Fibroblast of lung (primary cell): ENCODE measurements around the gene DPH5. TPM values are rescaled to one million over a fixed set of nuclear protein-coding genes. Genes with fewer than 3 reads are reported as not detected.

Source experiments
- DNase-seq, 2 donors: peaks; one replicate each; pipeline versions ENCODE4 v3.0.0 to v3.0.0-alpha.2; 2010; ENCODE audit warnings: low read depth in 2 of 2
- H2AFZ ChIP-seq: 2 replicates; pipeline ENCODE4 v1.5.1; 2012; ENCODE audit warnings: low read length, control low read depth, inconsistent platforms
- H3K27ac ChIP-seq: 2 replicates; pipeline ENCODE4 v1.5.1; 2011; ENCODE audit warnings: low read length, control low read depth; ENCODE audit not compliant: insufficient read depth
- H3K27me3 ChIP-seq: 2 replicates; pipeline ENCODE4 v1.5.1; 2011; ENCODE audit warnings: mild to moderate bottlenecking, low read length; ENCODE audit not compliant: control insufficient read depth, insufficient read depth
- H3K36me3 ChIP-seq: 2 replicates; pipeline ENCODE4 v1.5.1; 2011; ENCODE audit warnings: low read length; ENCODE audit not compliant: control insufficient read depth, insufficient read depth
- H3K4me1 ChIP-seq: 2 replicates; pipeline ENCODE4 v1.5.1; 2011; ENCODE audit warnings: low read length; ENCODE audit not compliant: control insufficient read depth, insufficient read depth; ENCODE audit errors: extremely low read depth
- H3K4me2 ChIP-seq: 2 replicates; pipeline ENCODE4 v1.5.1; 2011; ENCODE audit warnings: low read length, control low read depth; ENCODE audit not compliant: insufficient read depth; ENCODE audit errors: extremely low read depth
- H3K4me3 ChIP-seq, 4 experiments: fragments of 200-600 bp in 1 of 4; sonication (generic) in 1 of 4; replicated peaks in 1 of 4; 2 replicates each; pipeline ENCODE4 v1.5.1; 2011 to 2016; ENCODE audit warnings: low read length in 4 of 4, low read depth in 3 of 4, mild to moderate bottlenecking in 3 of 4, control low read depth in 2 of 4, inconsistent platforms in 1 of 4, mixed read lengths in 1 of 4; ENCODE audit not compliant: insufficient read depth in 1 of 4; ENCODE audit errors: control extremely low read depth in 1 of 4
- H3K79me2 ChIP-seq: 2 replicates; pipeline ENCODE4 v1.5.1; 2012; ENCODE audit warnings: mild to moderate bottlenecking, low read length, inconsistent platforms; ENCODE audit not compliant: control insufficient read depth, insufficient read depth
- H3K9ac ChIP-seq: 2 replicates; pipeline ENCODE4 v1.5.1; 2011; ENCODE audit warnings: mild to moderate bottlenecking, low read length, control low read depth; ENCODE audit not compliant: insufficient read depth
- H3K9me3 ChIP-seq: 2 replicates; pipeline ENCODE4 v1.5.1; 2012; ENCODE audit warnings: low read depth, low read length; ENCODE audit not compliant: control insufficient read depth, insufficient read depth
- H4K20me1 ChIP-seq: 2 replicates; pipeline ENCODE4 v1.5.1; 2011; ENCODE audit warnings: low read length; ENCODE audit not compliant: control insufficient read depth, insufficient read depth; ENCODE audit errors: extremely low read depth
- EZH2 ChIP-seq: IDR thresholded peaks from 2 replicates; pipeline ENCODE4 v1.5.1; 2012; ENCODE audit warnings: low read length, control low read depth, mild to moderate bottlenecking; ENCODE audit errors: missing control alignments
- polyA plus RNA-seq, 2 donors: library from polyadenylated mRNA; depleted of rRNA in 1 of 2; stranded (reverse) in 1 of 2; unstranded in 1 of 2; fragments of >200 nt; gene quantifications; 2 replicates each; pipeline ENCODE4 v1.2.1, GENCODE V29; 2011 to 2012; ENCODE audit warnings: missing spikeins in 1 of 2
- total RNA-seq: library from RNA; depleted of rRNA; stranded (reverse); fragments of >200 nt; gene quantifications from 2 replicates; pipeline ENCODE4 v1.2.1, GENCODE V29; 2014
- TF ChIP-seq, protein P1 (sequence below), 2 donors: IDR thresholded peaks in 1 of 2; conservative IDR thresholded peaks in 1 of 2; 1 replicate in 1 of 2; 2 replicates in 1 of 2; pipeline ENCODE4 v1.5.1; 2011 to 2012; ENCODE audit warnings: low read length in 2 of 2, control low read depth in 1 of 2, inconsistent platforms in 1 of 2, low read depth in 1 of 2, mild to moderate bottlenecking in 1 of 2

Gene DPH5
- total and polyA plus RNA-seq, 2 donors (not counting 1 experiment from before 2014, with no cell fraction given), result 39.8 to 40.8 TPM

DNA sequence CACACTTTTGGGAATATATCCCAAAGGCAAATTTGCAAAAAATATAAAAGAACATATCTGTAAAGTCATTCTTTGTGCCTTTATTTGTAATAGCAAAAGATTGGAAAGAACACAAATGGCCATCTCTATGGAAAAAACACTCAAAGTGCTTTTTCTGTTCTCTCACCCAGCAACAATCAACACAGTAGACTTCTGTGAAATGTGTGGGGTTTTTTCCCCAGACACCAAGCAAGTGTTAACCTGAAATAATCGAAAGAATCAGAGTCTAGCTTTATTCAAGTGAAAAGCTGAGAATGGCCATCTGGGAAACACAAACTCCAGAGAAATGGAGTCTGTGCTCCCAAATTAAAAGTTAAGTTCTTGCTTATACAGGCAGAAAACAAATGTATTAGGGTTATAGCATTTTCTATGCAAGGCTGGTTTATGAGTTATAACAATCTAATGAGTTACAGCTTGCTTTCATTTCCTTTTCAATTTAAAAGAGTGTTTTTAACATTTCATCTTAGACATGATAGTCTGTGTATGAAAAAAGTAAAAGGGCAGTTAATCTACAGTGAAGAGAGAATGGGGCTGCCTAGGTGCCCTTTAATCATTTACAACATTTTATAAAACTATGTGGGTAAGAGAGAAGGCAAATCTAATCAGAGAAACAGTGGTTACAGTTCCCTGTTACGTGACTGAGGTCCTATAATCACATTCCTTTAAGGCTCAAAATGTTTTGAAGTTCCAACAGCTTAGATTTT, 83.1 kb downstream of the DPH5 start:
- no peaks in the 10 kb centered on the region for H3K36me3 ChIP-seq
- no peak overlapping the region for H3K9ac ChIP-seq
- no peaks in the 10 kb centered on the region for H3K79me2 ChIP-seq
- TF ChIP-seq EZH2, result no peak
- TF ChIP-seq, protein P1, sequence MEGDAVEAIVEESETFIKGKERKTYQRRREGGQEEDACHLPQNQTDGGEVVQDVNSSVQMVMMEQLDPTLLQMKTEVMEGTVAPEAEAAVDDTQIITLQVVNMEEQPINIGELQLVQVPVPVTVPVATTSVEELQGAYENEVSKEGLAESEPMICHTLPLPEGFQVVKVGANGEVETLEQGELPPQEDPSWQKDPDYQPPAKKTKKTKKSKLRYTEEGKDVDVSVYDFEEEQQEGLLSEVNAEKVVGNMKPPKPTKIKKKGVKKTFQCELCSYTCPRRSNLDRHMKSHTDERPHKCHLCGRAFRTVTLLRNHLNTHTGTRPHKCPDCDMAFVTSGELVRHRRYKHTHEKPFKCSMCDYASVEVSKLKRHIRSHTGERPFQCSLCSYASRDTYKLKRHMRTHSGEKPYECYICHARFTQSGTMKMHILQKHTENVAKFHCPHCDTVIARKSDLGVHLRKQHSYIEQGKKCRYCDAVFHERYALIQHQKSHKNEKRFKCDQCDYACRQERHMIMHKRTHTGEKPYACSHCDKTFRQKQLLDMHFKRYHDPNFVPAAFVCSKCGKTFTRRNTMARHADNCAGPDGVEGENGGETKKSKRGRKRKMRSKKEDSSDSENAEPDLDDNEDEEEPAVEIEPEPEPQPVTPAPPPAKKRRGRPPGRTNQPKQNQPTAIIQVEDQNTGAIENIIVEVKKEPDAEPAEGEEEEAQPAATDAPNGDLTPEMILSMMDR (conservative IDR thresholded peaks at IDR 0.05 in 1 of 2, IDR thresholded peaks at IDR 0.05 in 1 of 2; ENCODE audit: low read depth in 1 of 2, low read length in 2 of 2), result no peak
- H3K4me1 ChIP-seq, result no peaks in the 10 kb centered on the region
- H3K4me2 ChIP-seq, result no peak overlapping the region
- no peaks in the 10 kb centered on the region for H3K27me3 ChIP-seq
- no peaks in the 10 kb centered on the region for H3K9me3 ChIP-seq
- DNase-seq, result no peak
- no peak overlapping the region for H2AFZ ChIP-seq
- H3K4me3 ChIP-seq, result no peak overlapping the region
- H3K27ac ChIP-seq, result no peak overlapping the region
- H4K20me1 ChIP-seq, result no peaks in the 10 kb centered on the region

DNA sequence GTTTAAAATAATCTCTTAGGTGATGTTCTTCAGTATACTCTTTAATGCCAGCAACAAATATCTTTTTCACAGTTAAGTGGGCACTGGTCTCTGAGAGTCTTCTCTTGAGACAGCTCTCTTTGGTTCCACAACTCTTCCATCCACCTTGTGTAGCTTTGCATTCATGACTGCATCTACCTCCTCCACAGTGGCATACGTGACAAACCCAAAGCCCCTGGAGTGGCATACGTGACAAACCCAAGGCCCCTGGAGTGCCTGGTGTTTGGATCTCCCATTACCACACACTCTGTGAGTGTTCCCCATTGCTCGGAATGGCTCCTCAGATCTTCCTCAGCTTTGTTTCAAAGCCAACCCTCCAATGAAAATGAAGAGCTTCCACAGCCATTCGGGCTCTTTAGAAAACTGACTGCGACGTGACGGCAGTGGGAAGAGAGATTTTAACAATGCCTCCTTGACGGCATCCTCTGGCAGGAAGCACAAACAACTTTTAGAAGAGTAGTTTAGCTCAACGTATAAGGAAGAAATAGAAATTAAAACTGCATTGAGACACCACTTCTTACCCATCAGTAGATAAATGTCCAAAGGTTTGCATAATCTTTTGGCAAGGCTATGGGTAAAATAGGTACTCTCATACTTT, 83.9 kb downstream of the DPH5 start:
- H3K9me3 ChIP-seq, result no peaks in the 10 kb centered on the region
- no peak for TF ChIP-seq EZH2
- TF ChIP-seq, protein P1 (conservative IDR thresholded peaks at IDR 0.05 in 1 of 2, IDR thresholded peaks at IDR 0.05 in 1 of 2; ENCODE audit: low read depth in 1 of 2, low read length in 2 of 2), result no peak
- H3K27ac ChIP-seq, result no peak overlapping the region
- no peak overlapping the region for H3K9ac ChIP-seq
- no peaks in the 10 kb centered on the region for H3K36me3 ChIP-seq
- H2AFZ ChIP-seq, result no peak overlapping the region
- no peaks in the 10 kb centered on the region for H3K4me1 ChIP-seq
- H3K4me3 ChIP-seq, result no peak overlapping the region
- H3K79me2 ChIP-seq, result no peaks in the 10 kb centered on the region
- H4K20me1 ChIP-seq, result no peaks in the 10 kb centered on the region
- no peak for DNase-seq
- H3K27me3 ChIP-seq, result no peaks in the 10 kb centered on the region
- no peak overlapping the region for H3K4me2 ChIP-seq

DNA sequence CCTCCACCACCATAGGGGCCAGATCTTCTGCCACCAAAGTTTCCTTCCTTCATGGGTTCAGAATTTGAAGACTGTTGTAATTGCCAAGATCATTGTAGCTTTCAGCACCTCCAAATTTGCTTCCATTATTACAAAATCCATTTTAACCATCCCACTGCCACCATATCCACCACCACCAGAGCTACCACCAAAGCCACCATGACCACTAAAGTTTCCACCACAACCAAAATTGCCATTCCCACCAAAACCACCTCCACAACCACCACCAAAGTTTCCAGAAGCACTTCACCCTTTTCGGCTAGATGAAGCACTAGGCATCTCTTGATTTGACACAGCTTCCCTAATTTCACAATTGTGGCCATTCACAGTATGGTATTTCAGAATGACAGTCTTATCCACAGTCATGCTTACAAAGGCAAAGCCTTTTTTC, 84.5 kb downstream of the DPH5 start:
- no peaks in the 10 kb centered on the region for H3K27me3 ChIP-seq
- no peak for TF ChIP-seq EZH2
- TF ChIP-seq, protein P1 (conservative IDR thresholded peaks at IDR 0.05 in 1 of 2, IDR thresholded peaks at IDR 0.05 in 1 of 2; ENCODE audit: low read depth in 1 of 2, low read length in 2 of 2), result no peak
- no peaks in the 10 kb centered on the region for H3K36me3 ChIP-seq
- no peak for DNase-seq
- no peaks in the 10 kb centered on the region for H3K79me2 ChIP-seq
- no peaks in the 10 kb centered on the region for H3K9me3 ChIP-seq
- H3K4me3 ChIP-seq, result no peak overlapping the region
- H3K4me2 ChIP-seq, result no peak overlapping the region
- H2AFZ ChIP-seq, result no peak overlapping the region
- no peaks in the 10 kb centered on the region for H3K4me1 ChIP-seq
- H3K9ac ChIP-seq, result no peak overlapping the region
- no peaks in the 10 kb centered on the region for H4K20me1 ChIP-seq
- H3K27ac ChIP-seq, result no peak overlapping the region

Other genes starting within 250 kb of the DPH5 start
- gene EXTL2, start 130.9 kb downstream of the DPH5 start, total RNA-seq, result 18.5 and 22.1 TPM in 2 replicates
- gene EXTL2, start 130.9 kb downstream of the DPH5 start, polyA plus RNA-seq, result 25.2 and 43.7 TPM in 2 replicates
- gene SLC30A7, start 129.7 kb downstream of the DPH5 start, total RNA-seq, result 23.1 and 26.7 TPM in 2 replicates
- gene SLC30A7, start 129.7 kb downstream of the DPH5 start, polyA plus RNA-seq, result 24.7 and 37.4 TPM in 2 replicates
- gene S1PR1, start 211.2 kb upstream of the DPH5 start, total RNA-seq, result 10.4 and 16.7 TPM in 2 replicates
- gene S1PR1, start 211.2 kb upstream of the DPH5 start, polyA plus RNA-seq, result 5.9 and 6.2 TPM in 2 replicates